ENCODE results near the gene CA6.

The CA6 gene

GRCh38 chr1:8941906-8942305 lies 3.8 kb upstream of the CA6 start:
- TF ChIP-seq YY1 (IDR thresholded peaks at IDR 0.05; ENCODE audit: insufficient read depth, insufficient read length): no peak
- no peak for TF ChIP-seq SUZ12 (IDR thresholded peaks at IDR 0.05; ENCODE audit: extremely low read depth, insufficient read depth, insufficient read length)
- no peak for TF ChIP-seq ZNF274 (IDR thresholded peaks at IDR 0.05; ENCODE audit: low read depth, low read length)
- H3K36me3 ChIP-seq (ENCODE audit: insufficient read depth, insufficient read length, low read length): no peaks in the 10 kb centered on the region
- H3K9ac ChIP-seq (ENCODE audit: insufficient read length, low read depth): no peak overlapping the region
- peaks cover 10% of the 10 kb centered on the region for H3K4me1 ChIP-seq (ENCODE audit: insufficient read depth, insufficient read length)
- H3K9me3 ChIP-seq (ENCODE audit: insufficient read depth, low read length): peaks cover 14% of the 10 kb centered on the region; the same call in 1 of the 2 replicates
- H3K27me3 ChIP-seq (ENCODE audit: insufficient read depth, insufficient read length): no peaks in the 10 kb centered on the region
- no peak for DNase-seq (ENCODE audit: low read depth, low spot score)
- no peak overlapping the region for H3K4me3 ChIP-seq (ENCODE audit: insufficient read length, low read depth)

GRCh38 chr1:8943498-8944405 lies 1.9 kb upstream of the CA6 start:
- peak overlapping the region; percentile 46 for H3K9ac ChIP-seq (ENCODE audit: insufficient read length, low read depth)
- H3K4me3 ChIP-seq (ENCODE audit: insufficient read length, low read depth): no peak overlapping the region
- H3K9me3 ChIP-seq (ENCODE audit: insufficient read depth, low read length): peaks cover 14% of the 10 kb centered on the region; the same call in 1 of the 2 replicates
- H3K36me3 ChIP-seq (ENCODE audit: insufficient read depth, insufficient read length, low read length): no peaks in the 10 kb centered on the region
- no peak for TF ChIP-seq YY1 (IDR thresholded peaks at IDR 0.05; ENCODE audit: insufficient read depth, insufficient read length)
- TF ChIP-seq SUZ12 (IDR thresholded peaks at IDR 0.05; ENCODE audit: extremely low read depth, insufficient read depth, insufficient read length): no peak
- no peak for TF ChIP-seq ZNF274 (IDR thresholded peaks at IDR 0.05; ENCODE audit: low read depth, low read length)
- peaks cover 10% of the 10 kb centered on the region for H3K4me1 ChIP-seq (ENCODE audit: insufficient read depth, insufficient read length)
- H3K27me3 ChIP-seq (ENCODE audit: insufficient read depth, insufficient read length): no peaks in the 10 kb centered on the region
- DNase-seq (ENCODE audit: low read depth, low spot score): peak; percentile 35

- DNase-seq (ENCODE audit: low read depth, low spot score): no peak
- H3K4me1 ChIP-seq (ENCODE audit: insufficient read depth, insufficient read length): peaks cover 8% of the 10 kb centered on the region
- TF ChIP-seq SUZ12 (IDR thresholded peaks at IDR 0.05; ENCODE audit: extremely low read depth, insufficient read depth, insufficient read length): no peak
- TF ChIP-seq ZNF274 (IDR thresholded peaks at IDR 0.05; ENCODE audit: low read depth, low read length): no peak
- no peak for TF ChIP-seq YY1 (IDR thresholded peaks at IDR 0.05; ENCODE audit: insufficient read depth, insufficient read length)
- H3K9ac ChIP-seq (ENCODE audit: insufficient read length, low read depth): no peak overlapping the region
- no peaks in the 10 kb centered on the region for H3K27me3 ChIP-seq (ENCODE audit: insufficient read depth, insufficient read length)
- H3K36me3 ChIP-seq (ENCODE audit: insufficient read depth, insufficient read length, low read length): no peaks in the 10 kb centered on the region
- H3K4me3 ChIP-seq (ENCODE audit: insufficient read length, low read depth): no peak overlapping the region
- H3K9me3 ChIP-seq (ENCODE audit: insufficient read depth, low read length): no peaks in the 10 kb centered on the region
These were observed 1.5 kb downstream of the CA6 start for GRCh38 chr1:8947127-8947691.

- TF ChIP-seq YY1 (IDR thresholded peaks at IDR 0.05; ENCODE audit: insufficient read depth, insufficient read length): no peak
- no peak for TF ChIP-seq ZNF274 (IDR thresholded peaks at IDR 0.05; ENCODE audit: low read depth, low read length)
- TF ChIP-seq SUZ12 (IDR thresholded peaks at IDR 0.05; ENCODE audit: extremely low read depth, insufficient read depth, insufficient read length): no peak
- DNase-seq (ENCODE audit: low read depth, low spot score): no peak
- no peak overlapping the region for H3K9ac ChIP-seq (ENCODE audit: insufficient read length, low read depth)
- H3K4me1 ChIP-seq (ENCODE audit: insufficient read depth, insufficient read length): peaks cover 2% of the 10 kb centered on the region
- no peak overlapping the region for H3K4me3 ChIP-seq (ENCODE audit: insufficient read length, low read depth)
- H3K9me3 ChIP-seq (ENCODE audit: insufficient read depth, low read length): no peaks in the 10 kb centered on the region
- H3K27me3 ChIP-seq (ENCODE audit: insufficient read depth, insufficient read length): no peaks in the 10 kb centered on the region
- H3K36me3 ChIP-seq (ENCODE audit: insufficient read depth, insufficient read length, low read length): no peaks in the 10 kb centered on the region
These were observed 4.6 kb downstream of the CA6 start for GRCh38 chr1:8950309-8950708.

GRCh38 chr1:8951231-8951630 lies 5.6 kb downstream of the CA6 start:
- TF ChIP-seq YY1 (IDR thresholded peaks at IDR 0.05; ENCODE audit: insufficient read depth, insufficient read length) (no peak), SUZ12 (IDR thresholded peaks at IDR 0.05; ENCODE audit: extremely low read depth, insufficient read depth, insufficient read length) (no peak), ZNF274 (IDR thresholded peaks at IDR 0.05; ENCODE audit: low read depth, low read length) (no peak)
- no peaks in the 10 kb centered on the region for H3K36me3 ChIP-seq (ENCODE audit: insufficient read depth, insufficient read length, low read length)
- DNase-seq (ENCODE audit: low read depth, low spot score): peak; percentile 22

GRCh38 chr1:8955406-8955805 lies 9.7 kb downstream of the CA6 start:
- Histone ChIP-seq H3K9me3 (ENCODE audit: insufficient read depth, low read length) (no peaks in the 10 kb centered on the region), H3K4me1 (ENCODE audit: insufficient read depth, insufficient read length) (peaks cover 5% of the 10 kb centered on the region), H3K27me3 (ENCODE audit: insufficient read depth, insufficient read length) (no peaks in the 10 kb centered on the region), H3K36me3 (ENCODE audit: insufficient read depth, insufficient read length, low read length) (no peaks in the 10 kb centered on the region), H3K9ac (ENCODE audit: insufficient read length, low read depth) (no peak overlapping the region), H3K4me3 (ENCODE audit: insufficient read length, low read depth) (no peak overlapping the region)
- no peak for DNase-seq (ENCODE audit: low read depth, low spot score)
- no peak for TF ChIP-seq ZNF274 (IDR thresholded peaks at IDR 0.05; ENCODE audit: low read depth, low read length)
- no peak for TF ChIP-seq YY1 (IDR thresholded peaks at IDR 0.05; ENCODE audit: insufficient read depth, insufficient read length)
- TF ChIP-seq SUZ12 (IDR thresholded peaks at IDR 0.05; ENCODE audit: extremely low read depth, insufficient read depth, insufficient read length): no peak

More at GRCh38 chr1:8951231-8951630, 5.6 kb downstream of the CA6 start:
- Histone ChIP-seq H3K9ac (ENCODE audit: insufficient read length, low read depth) (no peak overlapping the region), H3K4me1 (ENCODE audit: insufficient read depth, insufficient read length) (no peaks in the 10 kb centered on the region), H3K27me3 (ENCODE audit: insufficient read depth, insufficient read length) (no peaks in the 10 kb centered on the region), H3K4me3 (ENCODE audit: insufficient read length, low read depth) (no peak overlapping the region), H3K9me3 (ENCODE audit: insufficient read depth, low read length) (no peaks in the 10 kb centered on the region)
